GM19193 (cell line): Measurements from ENCODE around the gene TUBB4B.

Experiments used
- POLR2A ChIP-seq: IDR thresholded peaks from 4 replicates; pipeline ENCODE4 v1.6.1; 2011; ENCODE audit not compliant: insufficient read depth, insufficient read length; ENCODE audit errors: extremely low read depth

Gene TUBB4B

DNA sequence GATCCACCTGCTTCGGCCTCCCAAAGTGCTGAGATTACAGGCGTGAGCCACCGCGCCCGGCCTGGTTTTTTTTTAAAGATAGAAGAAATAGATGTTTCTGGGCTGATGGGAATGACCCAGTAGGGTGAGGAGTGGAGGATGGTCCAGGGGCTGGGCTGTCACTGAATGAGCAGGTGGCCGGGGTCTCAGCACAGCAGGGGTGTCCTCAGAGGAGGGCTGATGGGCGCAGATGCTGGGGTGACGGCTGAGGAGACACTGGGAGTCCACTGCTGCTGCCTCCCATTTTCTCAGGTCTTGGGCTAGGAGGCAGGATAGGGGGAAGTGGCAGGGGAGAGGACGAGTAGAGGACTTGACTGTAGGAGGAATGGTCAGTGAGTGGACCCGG, 34.1 kb downstream of the TUBB4B start:
- TF ChIP-seq POLR2A, result no peak

DNA sequence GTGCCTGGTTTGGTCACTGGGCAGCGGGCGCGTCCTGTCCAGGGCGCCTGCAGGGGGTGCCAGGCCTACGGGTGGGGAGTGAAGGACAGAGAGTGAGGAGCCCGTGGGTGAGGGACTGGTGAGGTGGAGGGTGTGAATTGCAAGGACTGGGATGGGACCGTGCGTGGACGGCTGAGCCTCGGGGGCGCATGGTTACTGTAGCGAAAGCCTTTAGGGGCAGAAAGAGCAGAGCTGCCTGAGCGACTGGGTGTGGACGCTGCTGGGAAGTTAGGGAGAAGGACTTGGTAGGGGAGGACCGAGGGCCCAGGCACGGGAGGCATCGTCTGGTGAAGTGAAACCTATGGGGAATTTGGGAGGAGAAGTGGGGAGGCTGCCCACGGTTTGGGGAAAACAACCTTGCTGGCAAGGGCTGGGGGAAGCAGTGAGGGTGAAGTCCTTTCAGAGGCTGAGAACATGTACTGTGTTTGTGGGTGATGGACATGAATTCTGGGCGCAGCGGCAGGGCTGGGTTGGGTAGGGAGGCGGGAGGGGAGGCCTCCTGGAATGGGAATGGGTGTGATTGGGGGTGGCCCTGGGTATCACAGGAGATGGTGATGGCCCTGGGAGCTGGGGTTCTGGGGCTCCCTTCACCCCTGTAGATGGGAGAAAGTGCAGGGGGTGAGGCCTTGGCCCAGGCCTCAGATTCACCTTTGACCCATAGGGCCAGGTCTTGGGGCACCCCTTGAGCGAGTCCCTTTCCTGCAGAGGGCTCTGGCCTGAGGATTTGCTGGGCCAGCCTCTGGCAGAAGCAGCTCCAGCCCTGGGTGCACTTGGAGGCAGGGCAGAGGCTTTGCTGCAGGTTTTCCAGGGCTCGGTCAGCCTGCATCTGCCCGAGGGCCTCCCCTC, 34.7 kb downstream of the TUBB4B start:
- TF ChIP-seq POLR2A, result no peak

- no peak for TF ChIP-seq POLR2A
Measured at GRCh38 chr9:137276473-137277328, 35.6 kb downstream of the TUBB4B start.

GRCh38 chr9:137277329-137278041, 36.4 kb downstream of the TUBB4B start, which contains the start of gene TOR4A:
Gene TOR4A (plus strand): TSS chr9:137277726. CDS start chr9:137278690, 964 bp downstream.
- no peak for TF ChIP-seq POLR2A

DNA sequence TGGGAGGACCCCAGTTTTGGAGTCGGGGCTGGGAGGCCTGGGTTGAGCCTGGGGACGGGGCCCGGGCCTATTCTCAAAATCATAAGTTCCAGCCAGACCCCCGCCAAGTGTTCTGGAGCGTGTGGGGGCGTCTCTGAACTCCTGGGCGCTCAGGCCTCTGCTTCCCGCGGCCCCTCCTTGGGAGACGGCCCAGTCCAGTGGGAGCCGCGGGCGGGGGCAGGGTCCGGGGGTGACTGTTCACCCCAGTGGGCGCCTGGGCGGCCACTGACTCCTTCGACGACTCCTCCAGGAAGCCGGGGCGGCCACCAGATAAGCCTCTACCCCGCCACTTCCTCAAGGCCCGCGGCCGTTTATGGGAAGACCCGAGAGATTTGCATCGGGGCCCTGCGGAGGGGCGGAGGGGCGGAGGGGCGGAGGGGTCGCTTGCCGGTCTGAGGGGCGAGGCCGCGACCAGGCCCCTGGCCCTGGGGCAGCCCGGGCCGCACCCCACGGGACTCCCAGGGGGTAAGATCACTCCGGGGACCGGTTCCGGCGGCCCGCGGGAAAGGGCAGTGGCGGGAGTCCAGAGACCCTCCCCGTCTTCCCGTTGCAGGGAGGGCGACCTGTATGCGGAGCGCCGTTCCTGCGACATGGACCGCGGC, 37.1 kb downstream of the TUBB4B start:
- TF ChIP-seq POLR2A, result no peak

- no peak for TF ChIP-seq POLR2A
Measured at GRCh38 chr9:137278721-137279711, 37.9 kb downstream of the TUBB4B start.

DNA sequence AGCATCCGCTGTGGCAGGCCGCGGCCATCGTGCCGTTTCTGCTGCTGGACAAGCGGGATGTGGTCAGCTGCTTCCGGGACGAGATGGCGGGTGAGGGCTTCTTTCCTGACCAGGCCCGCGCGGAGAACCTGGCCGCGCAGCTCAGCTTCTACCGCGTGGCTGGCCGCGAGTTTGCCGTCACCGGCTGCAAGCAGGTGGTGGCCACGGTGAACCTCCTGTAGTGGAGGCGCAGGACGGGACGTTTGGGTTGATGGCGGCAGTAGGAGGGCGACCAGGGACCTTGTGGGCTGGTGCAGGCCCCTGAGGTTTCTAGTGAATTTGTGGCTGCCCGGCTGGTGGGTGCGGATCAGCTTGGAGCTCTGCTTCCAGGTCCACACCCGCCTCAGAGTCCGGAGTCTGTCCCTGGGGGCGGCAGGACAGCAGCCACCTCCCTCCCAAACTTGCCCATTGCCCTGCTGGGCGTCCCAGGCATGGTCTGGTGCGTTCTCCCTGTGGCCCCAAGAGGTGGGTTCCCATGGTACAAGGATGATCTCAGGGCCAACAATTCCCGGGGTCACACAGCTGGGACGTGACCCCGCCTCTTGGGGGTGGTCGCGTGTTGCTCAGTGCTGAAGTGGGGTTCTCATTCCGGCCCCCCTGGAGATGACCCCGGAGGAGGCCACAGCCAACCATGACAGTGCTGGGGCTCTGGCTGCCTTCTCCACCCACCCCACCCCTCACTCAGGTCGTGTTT, 38.8 kb downstream of the TUBB4B start:
- TF ChIP-seq POLR2A, result no peak

GRCh38 chr9:137280474-137281344, 39.6 kb downstream of the TUBB4B start:
- no peak for TF ChIP-seq POLR2A

DNA sequence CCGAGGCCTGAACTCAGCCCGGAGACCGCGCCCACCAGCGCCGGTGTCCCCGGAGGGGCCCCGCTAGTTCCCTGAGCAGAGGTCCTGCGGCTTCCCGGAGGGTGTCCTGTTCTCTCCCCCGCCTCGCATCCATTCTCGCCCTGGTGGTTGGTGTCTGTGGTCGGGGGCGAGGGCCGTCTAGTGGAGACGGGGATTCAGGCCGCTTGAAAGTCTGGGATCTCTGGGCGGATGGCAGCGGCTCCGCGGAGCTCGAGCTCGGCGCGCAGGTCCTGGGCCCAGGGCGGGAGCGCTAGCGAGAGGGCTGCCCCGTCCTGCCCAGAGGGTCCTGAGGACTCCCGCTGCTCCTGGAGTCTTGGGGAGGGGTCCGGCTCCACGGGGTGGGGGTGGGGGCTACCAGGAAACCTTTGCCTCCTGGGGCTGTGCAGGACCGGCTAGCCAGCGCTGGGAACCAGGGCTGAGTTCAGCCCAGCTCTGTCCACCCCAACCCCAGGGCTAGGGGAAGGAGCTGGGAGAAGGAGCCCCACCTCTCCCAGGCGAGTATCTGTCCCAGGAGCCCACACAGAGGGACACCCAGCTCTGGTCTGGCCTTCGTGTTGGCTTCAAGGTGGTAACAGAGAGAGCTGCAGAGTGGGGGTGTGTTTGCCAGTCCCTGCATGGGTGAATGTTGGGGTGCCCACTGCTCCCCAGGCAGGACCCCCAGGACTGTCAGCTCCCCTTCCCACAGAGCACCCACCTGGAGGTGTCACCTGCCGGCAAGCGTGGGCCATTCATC, 40.4 kb downstream of the TUBB4B start:
- no peak for TF ChIP-seq POLR2A

- no peak for TF ChIP-seq POLR2A
Measured at GRCh38 chr9:137286975-137287383, 45.9 kb downstream of the TUBB4B start.

DNA sequence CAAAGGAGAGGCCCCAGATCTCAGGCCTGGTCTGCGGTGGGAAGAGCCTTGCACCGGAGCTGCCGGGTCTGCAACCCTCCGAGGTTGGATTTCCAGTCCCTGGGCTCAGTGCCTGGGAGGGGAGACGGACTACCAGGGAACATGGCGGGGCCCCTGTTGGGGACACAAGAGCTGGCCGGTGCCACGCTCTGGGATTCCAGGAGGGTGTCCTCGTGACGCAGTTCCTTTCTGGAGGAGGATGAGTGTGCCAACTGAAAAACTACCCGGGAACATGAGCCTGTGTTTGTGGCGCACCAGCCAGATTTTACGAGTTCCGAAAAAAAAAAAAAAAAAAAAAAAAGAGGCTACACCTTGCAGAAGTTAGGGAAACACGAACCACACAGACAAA, 52.0 kb downstream of the TUBB4B start:
- TF ChIP-seq POLR2A, result no peak
